ENCODE data around the gene ZNF787.
A peak's percentile ranks its signal among the peaks of the same experiment; 100 is the strongest.

The ZNF787 gene

DNA sequence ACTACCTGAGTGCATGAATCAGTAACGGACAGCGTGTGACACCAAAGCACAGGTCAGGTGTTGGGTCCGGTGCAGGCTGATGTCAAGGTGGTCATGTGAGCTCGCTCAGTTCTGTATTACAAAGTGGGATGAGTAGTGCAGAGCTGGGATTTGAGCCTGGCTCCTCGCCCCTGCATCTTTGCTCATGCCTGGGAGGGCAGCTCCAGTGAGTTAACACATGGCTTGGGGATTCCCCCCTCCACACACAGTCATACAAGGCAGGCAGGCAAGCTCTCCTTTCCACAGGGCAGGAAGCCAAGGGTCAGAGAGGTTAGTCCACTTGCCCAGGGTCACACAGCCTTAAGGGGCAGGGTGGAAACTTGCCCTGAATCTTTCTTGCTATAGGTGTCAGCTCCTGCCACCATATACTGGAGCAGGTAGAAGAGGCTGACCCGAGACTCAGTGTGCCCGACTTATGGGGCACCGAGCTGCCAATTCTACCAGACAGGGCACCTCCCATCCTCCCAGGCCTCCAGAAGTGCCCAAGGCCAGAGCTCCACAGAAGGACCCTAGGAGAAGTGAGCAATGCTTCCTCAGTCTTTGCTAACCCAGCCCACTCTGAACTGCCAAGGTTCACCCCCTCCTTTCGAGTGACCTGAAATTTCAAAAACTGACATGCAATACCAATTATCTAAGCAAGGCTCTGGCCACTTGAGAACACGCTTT, 35.4 kb downstream of the ZNF787 start:
- DNase-seq, result no peak

DNA sequence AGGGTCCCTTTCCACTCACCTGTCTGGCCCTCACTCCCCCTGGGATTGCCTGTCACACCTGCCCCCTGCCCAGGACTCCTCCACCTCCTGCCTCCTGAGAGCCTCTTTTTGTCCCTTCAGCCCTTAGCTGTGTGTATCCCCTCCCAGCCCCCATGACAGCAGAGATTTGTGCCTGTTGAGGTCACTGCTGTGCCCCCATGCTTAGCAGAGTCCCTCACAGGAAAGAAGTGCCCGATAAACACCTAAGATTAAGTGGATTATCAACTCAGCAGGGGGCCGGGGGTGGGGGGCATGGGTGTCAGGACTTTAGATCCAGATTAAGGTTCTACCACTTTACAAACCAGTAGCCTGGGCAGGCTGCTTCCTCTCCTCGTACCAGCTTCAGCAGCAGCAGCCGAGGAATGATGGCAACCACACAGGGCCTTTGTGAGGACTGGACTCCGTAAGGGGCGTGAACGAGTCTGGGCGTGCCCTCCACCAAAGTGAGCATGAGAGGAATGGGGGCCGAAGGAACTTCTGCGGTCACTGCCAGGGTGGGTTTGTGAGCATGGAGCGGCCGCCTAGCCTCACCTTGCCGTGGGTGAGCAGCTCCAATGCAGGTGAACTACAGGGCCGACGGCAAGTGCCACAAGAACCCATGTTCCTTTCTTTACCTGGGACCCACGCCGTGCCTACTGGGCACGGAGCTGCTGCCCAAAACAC, 36.1 kb downstream of the ZNF787 start:
- no peak for DNase-seq

DNA sequence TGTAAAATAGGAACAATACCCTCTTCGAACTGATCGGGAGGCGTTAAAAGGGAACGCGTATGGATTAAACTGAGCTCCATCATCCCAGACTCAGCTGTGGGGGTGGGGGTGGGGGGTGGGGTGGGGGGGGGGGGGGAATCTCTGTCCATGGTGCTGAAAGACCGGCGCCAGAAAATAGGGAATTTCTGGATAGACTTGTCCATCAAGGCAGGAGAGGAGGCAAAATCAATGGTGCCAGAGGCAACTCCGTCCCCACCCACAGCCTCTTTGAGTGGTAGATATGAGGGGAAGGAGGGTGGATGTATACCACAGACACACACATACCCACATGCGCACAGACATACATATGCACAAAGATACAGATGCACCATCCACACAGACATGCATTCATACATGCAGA, 37.4 kb downstream of the ZNF787 start:
- no peak for DNase-seq

DNA sequence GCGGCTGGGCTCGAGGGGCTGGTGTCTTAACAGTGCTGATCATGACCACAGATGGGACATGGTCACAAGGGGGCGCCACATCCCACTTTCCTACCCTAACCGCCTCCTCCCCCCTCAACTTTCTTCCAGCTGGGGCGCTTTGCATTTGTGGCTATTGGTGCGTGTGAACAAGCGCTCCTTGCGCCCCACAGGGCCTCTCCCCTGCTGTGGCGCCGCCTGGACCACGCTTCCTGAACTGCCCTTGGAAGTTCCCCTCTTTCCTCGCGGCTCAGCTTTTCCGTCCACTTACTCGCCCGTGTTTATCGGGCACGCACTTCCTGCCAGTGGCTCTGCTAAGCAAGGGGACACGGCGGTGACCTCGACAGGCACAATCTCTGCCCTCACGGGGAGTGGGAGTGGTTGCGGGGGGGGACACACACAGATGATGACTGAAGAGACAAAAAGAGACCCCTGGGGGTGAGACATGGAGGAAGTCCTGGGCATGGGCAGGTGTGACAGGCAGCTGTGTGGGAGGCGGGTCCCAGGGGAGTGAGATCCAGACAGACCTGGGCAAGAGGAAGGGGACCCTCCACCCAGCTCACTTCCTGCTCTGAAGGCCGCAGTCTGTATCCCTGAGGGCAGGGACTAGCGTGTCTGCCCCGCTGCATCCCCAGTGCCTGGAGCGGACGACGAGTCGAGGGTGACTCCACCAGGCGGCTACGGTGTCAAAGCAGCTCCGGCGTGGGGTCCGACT, 40.3 kb downstream of the ZNF787 start:
- DNase-seq, result peak; percentile 65 to 67

DNA sequence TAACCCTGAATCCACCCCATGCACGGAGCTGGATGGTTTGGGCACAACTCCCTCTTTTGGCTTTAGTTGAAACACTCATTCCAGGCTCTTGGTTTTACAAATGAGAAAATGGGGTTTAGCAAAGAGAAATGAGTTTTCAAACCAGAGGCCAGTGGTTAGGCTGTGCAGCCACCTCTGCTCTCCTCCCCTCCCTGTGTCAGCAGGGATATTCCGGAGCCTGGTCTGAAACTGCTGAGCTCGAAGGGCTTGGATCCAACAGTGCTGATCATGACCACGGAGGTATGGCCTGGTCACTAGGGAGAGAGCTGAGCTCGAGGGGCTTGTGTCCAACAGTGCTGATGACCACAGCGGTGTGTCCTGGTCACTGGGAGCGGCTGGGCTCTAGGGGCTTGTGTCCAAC, 41.5 kb downstream of the ZNF787 start:
- no peak for DNase-seq

DNA sequence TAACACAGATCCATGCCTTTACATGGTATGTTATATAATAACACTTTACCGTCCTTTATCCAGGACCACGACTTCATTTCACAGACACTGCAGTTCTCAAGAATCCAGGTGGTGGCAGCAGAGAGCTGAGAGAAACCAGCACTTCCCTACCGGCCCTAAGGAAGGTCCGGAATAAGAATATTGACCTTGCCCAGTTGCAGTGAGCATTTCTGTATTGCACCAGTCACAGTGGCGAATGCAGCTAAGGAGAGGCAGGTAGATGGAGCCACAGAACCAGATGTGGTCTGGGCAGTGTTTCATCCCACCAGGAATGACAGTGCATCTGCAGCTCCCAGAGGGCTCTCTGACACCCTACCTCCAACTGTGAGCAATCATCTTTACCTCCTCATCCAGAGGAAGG, 44.6 kb downstream of the ZNF787 start:
- peak; percentile 12 to 45 for DNase-seq

DNA sequence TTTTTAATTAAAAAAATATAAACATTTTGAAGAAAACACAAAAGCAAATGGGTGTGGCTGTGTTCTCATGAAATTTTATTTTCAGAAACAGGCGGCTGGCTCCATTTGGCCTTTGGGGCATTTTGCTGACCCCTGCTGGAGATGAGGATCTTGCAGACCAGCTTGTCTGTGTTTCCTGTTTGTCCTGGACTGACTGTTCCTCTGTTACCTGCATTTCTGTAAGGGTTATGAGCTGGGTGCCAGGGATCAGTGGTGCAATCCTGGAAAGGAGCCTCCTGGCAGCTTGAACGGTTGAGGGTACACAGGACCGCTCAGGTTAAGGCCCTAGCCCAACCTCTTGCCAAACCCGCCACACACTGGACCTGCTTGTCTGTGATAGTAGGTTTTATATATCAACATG, 49.9 kb downstream of the ZNF787 start:
- no peak for DNase-seq

DNA sequence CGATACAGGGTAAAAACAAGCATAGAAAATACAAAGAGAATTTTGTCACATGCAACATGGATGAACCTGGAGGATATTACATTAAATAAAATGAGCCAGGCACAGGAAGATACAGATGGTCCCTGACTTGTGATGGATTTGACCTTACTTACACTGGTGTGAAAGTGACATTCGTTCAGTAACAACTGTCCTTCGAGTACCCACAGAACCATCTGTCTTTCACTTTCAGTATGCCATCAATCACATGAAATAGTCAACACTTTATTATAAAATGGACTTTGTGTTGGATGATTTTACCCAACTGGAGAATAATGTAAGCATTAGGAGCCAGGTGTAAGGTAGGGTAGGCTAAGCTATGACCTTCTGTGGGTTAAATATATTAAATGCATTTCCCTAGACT, 51.5 kb downstream of the ZNF787 start:
- no peak for DNase-seq

DNA sequence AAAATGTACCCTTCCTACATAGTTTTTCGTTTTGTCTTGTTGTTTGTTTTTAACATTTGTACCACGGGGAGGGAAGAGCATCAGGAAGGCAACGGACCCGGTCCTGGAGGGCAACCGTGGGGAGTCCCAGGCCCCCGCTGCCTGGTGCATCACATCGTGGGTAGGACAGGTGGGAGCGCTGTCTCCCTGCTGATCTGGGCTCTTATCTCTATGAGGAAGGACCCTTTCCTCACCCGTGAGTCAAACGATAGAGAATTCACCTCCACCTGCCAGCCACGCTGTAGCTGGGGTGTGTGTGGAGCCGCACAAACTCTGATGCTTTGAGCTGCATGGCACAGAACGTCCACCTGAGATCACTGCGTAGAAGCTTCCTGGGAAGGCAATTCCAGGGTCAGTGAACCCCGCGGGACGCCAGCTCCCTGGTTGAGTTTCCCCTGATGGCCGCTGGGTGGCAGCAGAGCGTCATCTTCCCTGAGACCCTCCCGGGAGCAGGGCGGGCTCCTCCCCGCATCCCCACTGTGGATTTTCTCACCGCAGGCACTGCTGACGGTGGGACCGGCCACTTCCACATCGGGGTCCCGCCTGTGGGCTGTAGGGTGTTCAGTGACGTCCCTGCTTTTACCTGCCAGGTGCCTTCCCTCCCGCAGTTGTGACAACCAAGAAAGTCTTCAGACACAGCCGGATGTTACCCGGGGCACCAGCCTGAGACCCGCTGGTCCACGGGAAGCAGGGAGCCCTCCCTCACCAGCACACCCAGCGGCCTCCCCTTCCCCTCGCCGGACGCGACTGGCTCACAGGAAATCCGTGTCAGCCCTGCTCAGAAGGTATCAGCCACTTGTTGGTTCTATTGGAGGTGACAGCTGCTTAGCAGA, 54.7 kb downstream of the ZNF787 start:
- DNase-seq, result peak; percentile 47 to 60

DNA sequence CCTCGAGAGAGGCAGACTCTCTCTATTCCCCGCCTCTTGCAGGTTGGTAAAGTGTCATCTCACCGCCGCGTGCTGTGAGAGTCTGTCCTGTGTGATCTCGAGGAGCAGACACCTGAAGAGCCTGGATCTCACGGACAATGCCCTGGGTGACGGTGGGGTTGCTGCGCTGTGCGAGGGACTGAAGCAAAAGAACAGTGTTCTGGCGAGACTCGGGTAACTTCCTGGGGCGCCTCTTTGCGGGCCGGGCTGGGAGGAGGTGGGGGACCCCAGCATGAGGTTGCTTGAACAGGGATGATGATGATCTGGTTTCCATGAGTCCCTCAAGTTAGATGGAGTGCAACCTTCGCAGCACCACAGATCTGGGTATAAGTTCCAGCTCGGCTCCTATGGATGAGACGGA, 67.5 kb downstream of the ZNF787 start:
- no peak for DNase-seq
